H1 (cell line): ENCODE data around the gene SOD2.

Experiments
- CTCF ChIP-seq, 3 experiments: IDR thresholded peaks; 1 replicate in 2 of 3; 2 replicates in 1 of 3; pipeline versions ENCODE4 v1.5.1 to v1.6.1; 2011; ENCODE audit warnings: low read length in 3 of 3, mild to moderate bottlenecking in 3 of 3, inconsistent platforms in 2 of 3, low read depth in 1 of 3, moderate library complexity in 1 of 3; ENCODE audit not compliant: insufficient read depth in 1 of 3; ENCODE audit errors: control extremely low read depth in 1 of 3
- EZH2 ChIP-seq: fragments of 200-600 bp; sonication (generic); IDR thresholded peaks from 2 replicates; pipeline ENCODE4 v1.7.1; 2012; ENCODE audit warnings: low read depth, mild to moderate bottlenecking, moderate library complexity, low read length, inconsistent platforms; ENCODE audit not compliant: severe bottlenecking
- KDM1A ChIP-seq: fragments of 200-600, 300-600 bp; sonication (generic); IDR thresholded peaks from 2 replicates; pipeline ENCODE4 v1.7.1; 2016; ENCODE audit warnings: mild to moderate bottlenecking, low read length, borderline replicate concordance
- POLR2A ChIP-seq, 2 experiments: IDR thresholded peaks; 1 replicate in 1 of 2; 2 replicates in 1 of 2; pipeline ENCODE4 v1.6.1; 2011; ENCODE audit warnings: low read depth in 2 of 2, low read length in 2 of 2, mild to moderate bottlenecking in 2 of 2; ENCODE audit errors: control extremely low read depth in 1 of 2
- RBBP5 ChIP-seq: IDR thresholded peaks from 2 replicates; pipeline ENCODE4 v1.7.1; 2012; ENCODE audit warnings: low read depth, mild to moderate bottlenecking, inconsistent platforms, low read length, moderate library complexity, borderline replicate concordance
- SP1 ChIP-seq: IDR thresholded peaks from 2 replicates; pipeline ENCODE4 v1.6.1; 2011; ENCODE audit warnings: low read depth, low read length

DNA sequence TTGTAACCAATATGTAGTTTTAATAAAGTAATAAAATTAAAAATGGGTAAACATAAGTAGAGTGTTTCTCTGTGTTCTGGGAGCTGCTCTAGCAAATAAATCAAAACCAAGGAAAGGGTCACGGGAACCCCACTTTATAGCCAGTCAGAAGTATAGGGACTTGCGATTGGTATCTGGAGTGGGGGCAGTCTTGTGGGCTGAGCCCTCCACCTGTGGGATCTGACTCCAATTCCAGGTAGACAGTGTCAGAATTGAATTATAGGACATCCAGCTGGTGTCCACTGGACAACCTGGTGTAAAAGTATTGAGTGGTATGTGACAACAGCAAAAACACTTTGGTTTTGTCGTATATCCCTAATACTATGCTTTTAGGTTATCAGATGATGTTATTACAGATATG is 14.5 kb downstream of the SOD2 start:
- TF ChIP-seq POLR2A (IDR thresholded peaks at IDR 0.05; ENCODE audit: control extremely low read depth in 1 of 2, low read depth in 2 of 2, low read length in 2 of 2), result no peak
- no peak for TF ChIP-seq EZH2
- no peak for TF ChIP-seq CTCF (IDR thresholded peaks at IDR 0.05; ENCODE audit: control extremely low read depth in 1 of 3, insufficient read depth in 1 of 3, low read depth in 1 of 3, low read length in 3 of 3)
- no peak for TF ChIP-seq RBBP5
- no peak for TF ChIP-seq SP1
- TF ChIP-seq KDM1A, result no peak
